SW480 (cell line): ENCODE results near the gene FAM187B.
"Not testable (repeated sequence)": the region's sequence is repeated elsewhere in the genome, so short reads cannot be mapped to it uniquely, and the experiment has no call there.

Experiments
- DNase-seq: peaks from one replicate; pipeline ENCODE4 v3.0.0-alpha.2; 2016; ENCODE audit warnings: low spot score

Gene FAM187B

GRCh38 chr19:35262101-35262761 lies 33.7 kb upstream of the FAM187B start:
- no peak for DNase-seq

- no peak for DNase-seq
Observed at GRCh38 chr19:35261356-35262100, 33.0 kb upstream of the FAM187B start.

GRCh38 chr19:35260694-35261304 lies 32.3 kb upstream of the FAM187B start:
- no peak for DNase-seq

- no peak for DNase-seq
Observed at GRCh38 chr19:35257113-35257461, 28.5 kb upstream of the FAM187B start.

- DNase-seq = no peak
Observed at GRCh38 chr19:35256566-35256965, 28.0 kb upstream of the FAM187B start.

GRCh38 chr19:35254341-35255297 lies 26.1 kb upstream of the FAM187B start:
- no peak for DNase-seq

- no peak for DNase-seq
Observed at GRCh38 chr19:35253316-35254286, 25.1 kb upstream of the FAM187B start.

- DNase-seq = no peak
Observed at GRCh38 chr19:35251456-35251855, 22.9 kb upstream of the FAM187B start.

GRCh38 chr19:35249848-35250711 lies 21.5 kb upstream of the FAM187B start:
- DNase-seq = no peak

GRCh38 chr19:35249146-35249847 lies 20.8 kb upstream of the FAM187B start:
- DNase-seq = peak; percentile 39

- peak; percentile 98 for DNase-seq
Observed at GRCh38 chr19:35248310-35249145, 20.0 kb upstream of the FAM187B start, which contains the start of gene LSR. Gene LSR, plus strand, starts transcription at chr19:35249002. Its CDS starts 21 bp downstream, at chr19:35249023.

- peak; percentile 99 for DNase-seq
Observed at GRCh38 chr19:35247526-35248309, 19.2 kb upstream of the FAM187B start.

GRCh38 chr19:35246466-35247092 lies 18.0 kb upstream of the FAM187B start:
- DNase-seq = no peak

GRCh38 chr19:35241417-35241816 lies 12.9 kb upstream of the FAM187B start:
- no peak for DNase-seq

GRCh38 chr19:35240327-35240726 lies 11.8 kb upstream of the FAM187B start:
- DNase-seq = no peak

GRCh38 chr19:35239597-35239996 lies 11.1 kb upstream of the FAM187B start:
- not testable (repeated sequence) for DNase-seq
